ENCODE results near the gene DACH1. TPM values are rescaled to one million over a fixed set of nuclear protein-coding genes. Genes with fewer than 3 reads are reported as not detected.

DACH1 gene
- total RNA-seq, 4 donors from 2014 or later, result 2.2 to 5.9 (median 2.8) TPM

- Histone ChIP-seq H3K4me1 (peaks cover 0 to 33% (median 5%) of the 10 kb centered on the region in 4 donors), H3K4me3 (no peak overlapping the region), H3K36me3 (no peaks in the 10 kb centered on the region), H3K27ac (no peak overlapping the region), H3K27me3 (peaks cover 0 to 30% of the 10 kb centered on the region in 2 donors), H3K9me3 (no peaks in the 10 kb centered on the region)
- DNase-seq (ENCODE audit: low spot score in 2 of 2), result no peak
- TF ChIP-seq EP300 (IDR thresholded peaks at IDR 0.05) (no peak), CTCF (IDR thresholded peaks at IDR 0.05) (no peak), POLR2A (IDR thresholded peaks at IDR 0.05) (no peak)
- WGBS, 2 donors, result 64 to 75% methylated on average over 2 of the region's 2 CpGs
Measured at GRCh38 chr13:71862459-71862943, 4.5 kb downstream of the DACH1 start.

- H3K9me3 ChIP-seq, result no peaks in the 10 kb centered on the region
- TF ChIP-seq EP300 (IDR thresholded peaks at IDR 0.05), result no peak
- H3K27ac ChIP-seq, result no peak overlapping the region
- H3K4me3 ChIP-seq, result no peak overlapping the region
- peaks cover 0 to 27% (median 5%) of the 10 kb centered on the region in 4 donors for H3K4me1 ChIP-seq
- peaks cover 0 to 30% of the 10 kb centered on the region in 2 donors for H3K27me3 ChIP-seq
- H3K36me3 ChIP-seq, result no peaks in the 10 kb centered on the region
- no peak for DNase-seq (ENCODE audit: low spot score in 2 of 2)
- WGBS, 2 donors, result 54 to 63% methylated on average over 2 of the region's 2 CpGs
Measured at GRCh38 chr13:71861769-71862458, 5.1 kb downstream of the DACH1 start.

- Histone ChIP-seq H3K4me3 (no peak overlapping the region), H3K27me3 (peaks cover 0 to 26% of the 10 kb centered on the region in 2 donors), H3K9me3 (no peaks in the 10 kb centered on the region), H3K27ac (no peak overlapping the region), H3K36me3 (no peaks in the 10 kb centered on the region), H3K4me1 (peaks cover 0 to 16% (median 3%) of the 10 kb centered on the region in 4 donors)
- 54 to 59% methylated on average over 3 of the region's 3 CpGs for WGBS, 2 donors
- TF ChIP-seq POLR2A (IDR thresholded peaks at IDR 0.05) (no peak), CTCF (IDR thresholded peaks at IDR 0.05) (no peak), EP300 (IDR thresholded peaks at IDR 0.05) (no peak)
- no peak for DNase-seq (ENCODE audit: low spot score in 2 of 2)
Measured at GRCh38 chr13:71860547-71861138, 6.4 kb downstream of the DACH1 start.

GRCh38 chr13:71858647-71859046 lies 8.4 kb downstream of the DACH1 start:
- H3K9me3 ChIP-seq, result no peaks in the 10 kb centered on the region
- H3K27ac ChIP-seq, result no peak overlapping the region
- peaks cover 0 to 11% of the 10 kb centered on the region in 2 donors for H3K27me3 ChIP-seq
- H3K4me3 ChIP-seq, result no peak overlapping the region
- TF ChIP-seq POLR2A (IDR thresholded peaks at IDR 0.05) (no peak), EP300 (IDR thresholded peaks at IDR 0.05) (no peak), CTCF (IDR thresholded peaks at IDR 0.05) (no peak)
- DNase-seq (ENCODE audit: low spot score in 2 of 2), result no peak
- no peaks in the 10 kb centered on the region for H3K4me1 ChIP-seq
- WGBS, 2 donors, result 93 to 97% methylated on average over 1 of the region's 1 CpG
- H3K36me3 ChIP-seq, result no peaks in the 10 kb centered on the region

- WGBS, 2 donors, result 88 to 96% methylated on average over 4 of the region's 4 CpGs
- TF ChIP-seq CTCF (IDR thresholded peaks at IDR 0.05) (no peak), EP300 (IDR thresholded peaks at IDR 0.05) (no peak), POLR2A (IDR thresholded peaks at IDR 0.05) (no peak)
Measured at GRCh38 chr13:71856548-71857043, 10.4 kb downstream of the DACH1 start.

More at GRCh38 chr13:71856548-71857043, 10.4 kb downstream of the DACH1 start:
- Histone ChIP-seq H3K27ac (no peak overlapping the region), H3K9me3 (no peaks in the 10 kb centered on the region), H3K36me3 (no peaks in the 10 kb centered on the region), H3K4me3 (no peak overlapping the region), H3K27me3 (no peaks in the 10 kb centered on the region), H3K4me1 (no peaks in the 10 kb centered on the region)
- DNase-seq (ENCODE audit: low spot score in 2 of 2), result no peak

Measured in tibial nerve (tissue), 4 donors.